OCI-LY1 (cell line): Measurements from ENCODE around the gene MAGI2.

Experiments
- EZH2 ChIP-seq: fragments of 200-600 bp; sonication (generic), shearing (Covaris generic); IDR thresholded peaks from 2 replicates; pipeline ENCODE4 v1.8.0; 2017; ENCODE audit warnings: borderline replicate concordance, mixed run types, mild to moderate bottlenecking, antibody characterized with exemption, low read length, moderate library complexity, mixed read lengths
- TF ChIP-seq, protein P1 (sequence below): fragments of 200-600 bp; sonication (generic), shearing (Covaris generic); IDR thresholded peaks from 2 replicates; pipeline ENCODE4 v1.5.1; 2017; ENCODE audit warnings: mild to moderate bottlenecking, antibody characterized with exemption, low read length, moderate library complexity, mixed read lengths

- TF ChIP-seq, protein P1, sequence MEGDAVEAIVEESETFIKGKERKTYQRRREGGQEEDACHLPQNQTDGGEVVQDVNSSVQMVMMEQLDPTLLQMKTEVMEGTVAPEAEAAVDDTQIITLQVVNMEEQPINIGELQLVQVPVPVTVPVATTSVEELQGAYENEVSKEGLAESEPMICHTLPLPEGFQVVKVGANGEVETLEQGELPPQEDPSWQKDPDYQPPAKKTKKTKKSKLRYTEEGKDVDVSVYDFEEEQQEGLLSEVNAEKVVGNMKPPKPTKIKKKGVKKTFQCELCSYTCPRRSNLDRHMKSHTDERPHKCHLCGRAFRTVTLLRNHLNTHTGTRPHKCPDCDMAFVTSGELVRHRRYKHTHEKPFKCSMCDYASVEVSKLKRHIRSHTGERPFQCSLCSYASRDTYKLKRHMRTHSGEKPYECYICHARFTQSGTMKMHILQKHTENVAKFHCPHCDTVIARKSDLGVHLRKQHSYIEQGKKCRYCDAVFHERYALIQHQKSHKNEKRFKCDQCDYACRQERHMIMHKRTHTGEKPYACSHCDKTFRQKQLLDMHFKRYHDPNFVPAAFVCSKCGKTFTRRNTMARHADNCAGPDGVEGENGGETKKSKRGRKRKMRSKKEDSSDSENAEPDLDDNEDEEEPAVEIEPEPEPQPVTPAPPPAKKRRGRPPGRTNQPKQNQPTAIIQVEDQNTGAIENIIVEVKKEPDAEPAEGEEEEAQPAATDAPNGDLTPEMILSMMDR: no peak
- TF ChIP-seq EZH2: no peak
Measured at GRCh38 chr7:78463039-78463438, 990.4 kb downstream of the MAGI2 start.
